SU-DHL-6 (cell line): Measurements from ENCODE around the gene NINJ2.

ENCODE experiments used
- EZH2phosphoT487 ChIP-seq: fragments of 200-600 bp; sonication (generic), shearing (Covaris generic); conservative IDR thresholded peaks from 2 replicates; pipeline ENCODE4 v1.6.1; 2018; ENCODE audit warnings: mild to moderate bottlenecking, antibody characterized with exemption, low read length, moderate library complexity, mixed read lengths
- TF ChIP-seq, protein P1 (sequence below): fragments of 200-600 bp; sonication (generic); IDR thresholded peaks from one replicate; pipeline ENCODE4 v1.5.1; 2017; ENCODE audit warnings: antibody characterized with exemption, mild to moderate bottlenecking, low read length, moderate library complexity; ENCODE audit not compliant: insufficient read depth, poor library complexity, severe bottlenecking

DNA sequence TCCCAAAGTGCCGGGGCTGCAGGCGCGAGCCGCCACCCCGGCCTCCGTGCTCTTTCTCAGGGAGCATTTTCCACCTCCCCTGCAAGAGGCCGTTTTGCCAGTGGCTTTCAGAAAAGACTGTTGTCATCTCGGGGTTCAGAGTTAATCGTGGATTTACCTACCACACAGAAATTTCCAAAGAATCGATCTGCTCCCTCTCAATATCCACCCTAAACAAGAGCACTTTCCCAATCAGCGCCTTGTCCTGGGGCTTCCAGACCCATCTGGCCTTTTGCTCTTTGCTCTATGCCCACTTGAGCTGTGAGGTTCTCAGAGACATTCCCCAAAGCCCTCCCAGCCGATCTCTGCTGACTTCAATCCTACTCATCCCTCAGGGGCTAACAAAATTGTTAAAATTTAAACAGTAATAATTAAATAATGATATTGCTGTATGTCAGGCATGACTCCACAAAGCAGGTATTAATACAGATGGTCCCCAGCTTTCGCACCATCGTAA, 86.6 kb downstream of the NINJ2 start:
- TF ChIP-seq, protein P1, sequence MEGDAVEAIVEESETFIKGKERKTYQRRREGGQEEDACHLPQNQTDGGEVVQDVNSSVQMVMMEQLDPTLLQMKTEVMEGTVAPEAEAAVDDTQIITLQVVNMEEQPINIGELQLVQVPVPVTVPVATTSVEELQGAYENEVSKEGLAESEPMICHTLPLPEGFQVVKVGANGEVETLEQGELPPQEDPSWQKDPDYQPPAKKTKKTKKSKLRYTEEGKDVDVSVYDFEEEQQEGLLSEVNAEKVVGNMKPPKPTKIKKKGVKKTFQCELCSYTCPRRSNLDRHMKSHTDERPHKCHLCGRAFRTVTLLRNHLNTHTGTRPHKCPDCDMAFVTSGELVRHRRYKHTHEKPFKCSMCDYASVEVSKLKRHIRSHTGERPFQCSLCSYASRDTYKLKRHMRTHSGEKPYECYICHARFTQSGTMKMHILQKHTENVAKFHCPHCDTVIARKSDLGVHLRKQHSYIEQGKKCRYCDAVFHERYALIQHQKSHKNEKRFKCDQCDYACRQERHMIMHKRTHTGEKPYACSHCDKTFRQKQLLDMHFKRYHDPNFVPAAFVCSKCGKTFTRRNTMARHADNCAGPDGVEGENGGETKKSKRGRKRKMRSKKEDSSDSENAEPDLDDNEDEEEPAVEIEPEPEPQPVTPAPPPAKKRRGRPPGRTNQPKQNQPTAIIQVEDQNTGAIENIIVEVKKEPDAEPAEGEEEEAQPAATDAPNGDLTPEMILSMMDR: no peak
- TF ChIP-seq EZH2phosphoT487: no peak
